KOPT-K1 (cell line): ENCODE results near the gene KIAA0753.
"Not testable (repeated sequence)": the region's sequence is repeated elsewhere in the genome, so short reads cannot be mapped to it uniquely, and the experiment has no call there.

Source experiments
- H3K27ac ChIP-seq: fragments of 200-600 bp; sonication (generic); 2 replicates; pipeline ENCODE4 v1.5.1; 2016; ENCODE audit warnings: antibody characterized with exemption, mild to moderate bottlenecking, low read depth, low read length; ENCODE audit not compliant: poor library complexity, severe bottlenecking
- H3K36me3 ChIP-seq: fragments of 200-600 bp; sonication (generic); 2 replicates; pipeline ENCODE4 v1.5.1; 2017; ENCODE audit warnings: antibody characterized with exemption, mild to moderate bottlenecking, low read length, moderate library complexity; ENCODE audit not compliant: insufficient read depth
- H3K9me3 ChIP-seq: fragments of 200-600 bp; sonication (generic); 2 replicates; pipeline ENCODE4 v1.5.1; 2017; ENCODE audit warnings: antibody characterized with exemption, low read length, mild to moderate bottlenecking; ENCODE audit not compliant: insufficient read depth, poor library complexity, severe bottlenecking

The KIAA0753 gene

DNA sequence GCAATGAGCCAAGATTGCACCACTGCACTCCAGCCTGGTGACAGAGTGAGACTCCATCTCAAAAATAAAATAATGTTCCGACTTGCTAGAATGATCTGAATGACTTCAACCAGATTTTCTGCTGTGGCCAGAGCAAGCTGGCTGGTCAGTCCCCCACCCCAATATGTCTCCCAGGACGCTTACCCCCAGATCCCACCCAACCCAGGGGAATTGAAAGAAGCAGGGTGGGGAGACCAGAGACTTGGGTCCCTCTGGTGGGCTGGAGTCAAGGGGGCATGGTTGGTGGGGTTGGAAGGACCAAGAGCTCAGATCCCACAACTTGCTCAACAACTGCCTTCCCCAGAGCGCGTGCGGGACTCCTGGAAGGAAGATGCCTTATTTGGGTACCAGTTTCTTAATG is 17.9 kb upstream of the KIAA0753 start:
- H3K9me3 ChIP-seq, H3K27ac ChIP-seq, H3K36me3 ChIP-seq: not testable (repeated sequence)

DNA sequence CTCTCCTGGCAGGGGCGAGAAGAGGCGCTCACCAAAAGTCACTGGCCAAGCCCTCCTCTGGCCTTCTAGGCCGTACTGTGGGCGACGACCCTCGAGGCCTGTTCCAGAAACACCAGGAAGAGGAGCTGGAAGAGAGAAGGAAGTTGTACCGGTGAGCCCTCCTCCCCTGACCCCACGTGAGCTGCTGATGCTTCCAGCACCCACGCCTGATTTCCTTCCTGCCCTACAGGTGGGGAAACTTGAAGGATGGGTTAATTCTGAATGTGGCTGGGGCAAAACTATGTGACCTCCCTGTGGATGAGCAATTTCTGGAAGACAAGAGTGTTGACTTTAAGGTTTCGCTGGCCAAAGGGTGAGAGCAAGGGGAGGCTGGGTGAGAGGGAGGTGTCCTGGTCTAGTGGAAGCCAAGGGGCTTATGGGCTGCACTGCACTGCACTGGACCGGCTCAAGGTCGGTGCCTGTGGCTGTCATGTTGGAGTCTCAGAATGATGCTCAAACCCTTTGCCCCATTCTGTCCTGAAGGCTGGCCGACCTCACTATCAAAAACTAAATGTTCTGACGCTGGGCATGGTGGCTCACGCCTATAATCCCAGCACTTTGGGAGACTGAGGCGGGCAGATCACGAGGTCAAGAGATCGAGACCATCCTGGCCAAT is 17.2 kb upstream of the KIAA0753 start:
- no peaks in the 10 kb centered on the region for H3K36me3 ChIP-seq
- peak overlapping the region; percentile 55 for H3K27ac ChIP-seq
- no peaks in the 10 kb centered on the region for H3K9me3 ChIP-seq

DNA sequence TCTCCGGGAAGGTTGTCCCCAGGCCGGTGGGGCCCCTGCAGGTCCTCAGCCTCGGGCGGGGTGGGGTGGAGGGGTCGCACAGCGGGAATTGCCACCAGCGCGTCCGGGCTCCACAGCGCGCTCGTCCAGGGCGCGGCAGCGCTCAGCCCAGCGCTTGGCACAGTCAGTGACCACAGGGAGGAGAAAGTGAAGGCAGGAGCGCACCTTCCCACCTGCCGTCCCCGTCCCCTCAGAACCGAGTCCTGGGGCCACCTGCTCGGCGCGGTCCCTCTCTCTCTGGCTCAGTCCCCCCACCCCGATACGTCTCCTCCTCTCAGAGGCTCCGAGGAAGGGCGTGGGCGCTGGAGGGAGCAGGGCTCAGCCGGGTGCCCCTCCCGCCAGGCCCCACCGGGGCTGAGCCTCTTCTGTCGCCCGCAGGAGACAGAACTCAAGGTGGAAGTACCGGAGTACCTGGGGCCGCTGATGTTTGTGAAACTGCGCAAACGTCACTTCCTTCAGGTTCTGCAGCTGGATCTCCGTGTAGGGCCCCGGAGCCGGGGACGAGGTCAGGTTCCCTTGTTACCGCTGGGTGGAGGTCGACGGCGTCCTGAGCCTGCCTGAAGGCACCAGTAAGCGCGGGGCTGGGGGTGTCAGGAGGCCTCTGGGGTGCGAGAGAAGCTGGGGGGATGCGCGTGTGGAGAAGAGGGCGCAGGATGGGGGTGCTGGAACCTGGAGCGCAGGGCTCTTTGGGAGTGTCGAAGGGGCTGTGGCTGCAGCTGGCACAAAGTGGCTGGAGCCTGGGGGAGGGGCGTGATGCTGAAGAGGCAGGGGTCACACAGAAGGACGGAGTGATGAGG is 16.5 kb upstream of the KIAA0753 start:
- H3K9me3 ChIP-seq, H3K36me3 ChIP-seq: not testable (repeated sequence)
- H3K27ac ChIP-seq = peak overlapping the region; percentile 55

DNA sequence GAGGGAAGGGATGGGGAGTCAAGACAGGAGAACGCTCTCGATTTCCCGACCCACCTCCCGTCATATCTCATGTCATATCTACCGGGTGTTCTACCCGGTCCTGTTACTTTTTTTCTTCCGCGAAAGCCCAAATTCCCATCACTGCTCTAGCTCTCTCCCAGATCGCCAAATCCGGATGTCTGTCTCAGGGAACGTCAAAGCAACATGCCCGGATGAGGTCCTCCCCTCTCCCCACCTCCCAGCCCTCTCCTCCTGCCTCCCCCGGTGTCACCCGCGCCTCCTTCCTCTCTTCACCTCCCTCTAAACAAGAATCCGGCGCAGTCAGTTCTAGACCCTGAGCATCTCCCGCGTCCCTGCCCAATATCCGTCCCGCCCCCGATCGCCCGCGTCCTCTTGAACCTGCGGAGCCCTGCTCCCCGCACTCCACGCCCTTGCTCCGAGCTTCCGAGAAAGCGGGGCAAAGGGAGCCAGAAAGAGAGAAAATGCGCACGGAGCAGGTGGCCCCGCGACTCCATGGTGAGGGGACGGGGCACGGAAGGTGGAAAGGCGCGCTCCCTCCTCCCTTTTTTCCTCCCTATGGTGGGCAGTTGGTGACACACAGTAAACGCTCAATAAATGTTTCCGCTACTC is 15.3 kb upstream of the KIAA0753 start:
- not testable (repeated sequence) for H3K9me3 ChIP-seq, H3K27ac ChIP-seq, H3K36me3 ChIP-seq

DNA sequence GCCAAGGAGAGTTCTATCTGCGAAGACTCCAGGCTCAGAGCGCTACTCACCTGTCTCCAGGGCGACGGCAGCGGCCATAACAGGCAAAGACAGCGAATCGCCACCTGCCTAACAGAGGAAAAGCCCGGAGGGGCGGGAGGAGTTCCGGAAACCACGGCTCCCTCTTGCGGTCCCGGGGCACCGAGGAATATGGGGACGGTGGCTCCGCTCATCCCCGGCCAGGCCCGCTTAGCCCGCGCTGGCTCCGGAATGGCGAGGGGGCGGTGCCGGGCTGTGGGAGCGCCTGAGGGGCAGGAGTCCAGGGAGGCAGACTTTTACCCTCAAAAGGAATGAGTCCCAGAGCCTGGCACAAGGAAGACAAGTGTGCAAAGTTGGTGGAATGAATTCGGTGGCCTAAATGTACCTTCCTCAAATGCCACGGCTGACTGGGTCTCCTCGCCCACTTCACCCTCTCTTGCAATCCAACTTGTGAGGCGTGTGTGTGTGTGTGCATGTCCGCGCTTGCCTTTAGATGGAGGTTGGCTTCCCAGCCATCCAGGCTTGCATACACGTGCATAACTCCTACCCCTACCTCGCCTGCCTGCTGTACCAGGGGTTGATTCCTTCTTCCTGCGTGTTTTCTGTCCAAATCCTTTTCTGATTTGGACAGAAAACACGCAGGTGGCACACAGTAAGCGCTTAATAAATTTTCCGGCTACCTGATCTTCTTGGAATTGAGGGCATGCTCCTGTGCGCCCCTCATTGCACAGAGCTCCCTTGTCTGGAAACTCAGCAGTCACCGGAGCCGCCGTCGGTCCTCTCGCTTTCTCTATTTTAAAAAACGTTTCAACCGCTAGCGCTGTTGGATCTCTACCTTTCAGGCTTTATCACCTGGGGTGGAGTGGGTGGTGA is 14.6 kb upstream of the KIAA0753 start:
- Histone ChIP-seq H3K27ac (no peak overlapping the region), H3K36me3 (no peaks in the 10 kb centered on the region), H3K9me3 (no peaks in the 10 kb centered on the region)

DNA sequence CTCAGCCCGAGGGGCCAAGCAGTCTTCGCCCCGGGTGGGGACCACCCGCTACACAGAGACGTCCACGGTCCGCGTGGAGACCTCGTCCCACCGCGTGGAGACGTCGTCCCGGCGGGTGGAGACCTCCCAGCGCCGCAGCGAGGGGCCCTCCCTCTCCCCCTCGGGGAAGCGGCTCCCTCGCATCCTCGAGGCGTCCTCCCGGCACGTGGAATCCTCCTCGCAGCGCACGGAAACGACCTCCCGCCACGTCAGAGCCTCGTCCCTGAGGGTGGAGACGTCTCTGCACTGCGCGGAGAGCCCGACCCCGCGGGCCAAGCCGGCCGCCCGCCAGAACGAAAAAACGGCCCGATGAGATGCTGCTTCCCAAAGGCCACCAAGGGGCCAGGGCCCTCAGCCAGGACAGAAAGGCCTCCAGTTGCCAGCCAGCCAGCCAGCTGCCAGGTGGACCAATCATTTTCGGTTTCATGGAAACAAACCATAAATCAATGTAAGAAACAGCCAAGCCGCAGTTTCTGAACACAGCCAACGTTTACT is 11.5 kb upstream of the KIAA0753 start:
- H3K27ac ChIP-seq = peak overlapping the region; percentile 71
- no peaks in the 10 kb centered on the region for H3K9me3 ChIP-seq
- peaks cover 27% of the 10 kb centered on the region for H3K36me3 ChIP-seq

DNA sequence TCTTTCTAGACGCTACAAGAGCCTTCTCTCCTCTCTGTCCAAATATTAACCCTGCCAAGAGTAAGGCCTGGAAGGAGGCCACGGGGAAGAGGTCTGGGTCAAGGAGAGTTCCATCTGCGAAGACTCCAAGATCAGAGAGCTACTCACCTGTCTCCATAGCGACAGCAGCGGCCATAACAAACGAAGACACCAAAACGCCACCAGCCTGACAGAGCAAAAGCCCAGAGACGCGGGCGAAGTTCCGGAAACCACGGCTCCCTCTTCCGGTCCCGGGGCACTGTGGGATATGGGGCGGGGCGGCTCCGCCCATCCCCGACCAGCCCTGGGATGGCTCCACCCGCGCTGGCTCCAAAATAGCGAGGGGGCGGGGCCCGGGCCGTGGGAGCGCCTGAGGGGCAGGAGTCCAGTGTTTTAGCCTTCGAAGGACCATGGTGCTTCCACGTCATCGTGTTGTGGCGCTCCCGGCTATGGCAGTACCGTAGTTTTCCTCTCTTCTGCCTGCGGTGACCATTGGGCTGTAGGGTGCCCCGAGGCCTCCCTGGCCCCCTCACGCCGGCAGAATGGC is 10.9 kb upstream of the KIAA0753 start, which contains the start of the genes C17orf100 and MED31:
C17orf100 (plus strand) TSS at position 409 of the 565 bp plus-strand sequence; CDS start at position 561, 152 bp downstream.
MED31 (minus strand) TSS at position 252 of the 565 bp plus-strand sequence; CDS start at position 175, 77 bp downstream.
- peak within 1 kb of the TSS; percentile 71 for H3K27ac ChIP-seq
- H3K9me3 ChIP-seq = no peaks in the 10 kb centered on the region
- peaks cover 31% of the 10 kb centered on the region for H3K36me3 ChIP-seq

DNA sequence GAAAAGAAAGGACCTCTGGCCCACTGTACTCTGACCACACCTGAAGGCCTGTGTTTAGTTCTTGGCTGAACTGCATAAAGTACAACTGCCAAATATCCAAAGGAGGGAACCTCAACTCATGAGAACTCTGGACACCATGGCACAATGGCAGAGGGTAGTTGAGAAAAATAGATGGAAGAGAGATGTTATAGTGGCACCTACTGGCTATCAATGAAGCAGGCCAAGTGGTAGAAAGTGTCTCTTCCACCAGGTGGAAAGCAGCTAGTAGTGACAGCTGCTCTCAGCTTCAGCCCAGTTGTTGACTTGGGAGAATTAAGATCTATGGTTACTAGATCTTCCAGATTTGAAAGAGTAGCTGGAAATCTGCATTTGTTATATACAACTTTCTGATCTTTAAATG is 7.7 kb upstream of the KIAA0753 start:
- Histone ChIP-seq H3K36me3 (peaks cover 63% of the 10 kb centered on the region), H3K27ac (no peak overlapping the region), H3K9me3 (no peaks in the 10 kb centered on the region)

DNA sequence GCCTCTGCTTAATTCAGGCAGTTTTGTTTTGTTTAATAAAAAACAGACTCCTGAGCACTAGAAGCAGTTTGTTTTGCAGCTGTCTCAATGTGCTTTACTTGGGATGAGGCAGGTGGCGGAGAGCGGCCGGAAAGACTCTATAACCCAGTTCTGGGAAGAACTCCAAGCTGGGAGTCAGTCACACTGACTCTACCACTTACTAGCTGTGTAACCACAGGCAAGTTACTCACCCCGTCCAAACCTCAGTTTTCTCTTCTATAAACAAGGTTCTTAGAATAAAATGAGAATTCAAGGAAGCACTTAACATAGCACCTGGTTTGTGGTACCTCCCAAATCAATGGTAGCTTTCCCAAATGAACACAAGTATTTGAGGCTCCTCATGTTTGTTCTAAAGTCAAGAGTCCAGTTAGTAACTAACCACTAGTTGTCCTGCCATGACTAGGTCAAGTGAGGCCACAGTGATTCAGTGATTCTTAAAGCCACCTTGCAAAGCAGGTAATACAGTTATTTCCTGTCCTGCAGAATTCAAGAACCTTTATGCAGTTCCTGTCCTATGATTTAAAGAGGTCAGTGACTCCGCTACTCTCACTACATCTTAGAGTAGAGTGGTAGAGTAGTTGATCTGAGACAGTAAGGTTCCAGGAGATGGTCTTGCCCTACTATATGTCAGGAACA is 3.1 kb upstream of the KIAA0753 start:
- Histone ChIP-seq H3K36me3 (peaks cover 63% of the 10 kb centered on the region), H3K27ac (no peak overlapping the region), H3K9me3 (no peaks in the 10 kb centered on the region)

DNA sequence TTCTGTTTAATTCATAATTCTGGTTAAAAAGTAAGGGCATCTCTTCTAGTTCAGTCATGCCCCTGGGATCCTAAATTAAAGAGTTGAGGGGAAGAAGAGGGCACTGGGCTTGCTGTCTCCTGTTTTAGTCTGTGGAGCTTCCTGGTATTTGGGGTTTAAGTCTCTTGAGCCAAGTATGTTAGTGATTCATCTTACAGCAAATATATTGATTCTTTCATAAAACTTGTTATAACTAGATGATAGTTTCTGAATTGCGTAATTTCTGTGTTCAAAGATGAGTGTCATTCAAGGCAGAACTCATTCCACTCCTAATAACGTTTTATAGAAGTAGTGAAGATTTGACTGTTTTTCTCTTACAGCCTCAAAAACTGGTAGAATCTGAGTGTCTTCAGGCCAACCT is 2.1 kb upstream of the KIAA0753 start:
- peaks cover 53% of the 10 kb centered on the region for H3K36me3 ChIP-seq

DNA sequence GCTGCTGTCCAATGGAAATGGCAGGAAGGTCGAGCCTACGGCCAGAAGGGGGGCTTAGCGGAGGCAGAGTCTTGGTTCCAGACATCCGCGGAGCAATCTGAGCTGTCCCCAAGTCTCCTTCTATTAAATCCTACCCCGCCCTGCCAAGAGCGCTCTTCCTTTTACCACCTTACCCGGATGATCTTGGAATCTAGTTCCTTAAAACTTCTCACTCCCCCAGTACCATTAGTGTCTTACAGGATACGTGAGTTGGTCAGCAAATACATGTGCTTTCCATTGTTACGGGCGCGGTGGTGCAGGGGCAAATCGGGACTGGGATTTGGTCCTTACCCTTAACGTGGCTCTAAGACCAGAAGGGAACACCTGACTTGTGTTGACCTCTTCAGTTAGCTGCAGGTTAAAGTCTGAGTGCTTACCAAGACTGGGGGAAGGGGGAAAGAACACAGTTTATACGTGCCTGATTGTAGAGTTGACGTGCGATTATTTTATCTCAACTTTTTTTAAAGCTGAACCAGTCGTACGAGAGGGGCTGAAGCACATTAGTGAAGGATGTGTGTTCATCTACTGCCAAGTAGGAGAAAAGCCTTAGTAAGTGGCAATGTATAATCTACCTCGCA is 844 bp upstream of the KIAA0753 start:
- H3K27ac ChIP-seq = peak overlapping the region; percentile 91
- no peaks in the 10 kb centered on the region for H3K9me3 ChIP-seq
- H3K36me3 ChIP-seq = peaks cover 42% of the 10 kb centered on the region

More for the DNA sequence above, 2.1 kb upstream of the KIAA0753 start:
- Histone ChIP-seq H3K27ac (no peak overlapping the region), H3K9me3 (no peaks in the 10 kb centered on the region)

DNA sequence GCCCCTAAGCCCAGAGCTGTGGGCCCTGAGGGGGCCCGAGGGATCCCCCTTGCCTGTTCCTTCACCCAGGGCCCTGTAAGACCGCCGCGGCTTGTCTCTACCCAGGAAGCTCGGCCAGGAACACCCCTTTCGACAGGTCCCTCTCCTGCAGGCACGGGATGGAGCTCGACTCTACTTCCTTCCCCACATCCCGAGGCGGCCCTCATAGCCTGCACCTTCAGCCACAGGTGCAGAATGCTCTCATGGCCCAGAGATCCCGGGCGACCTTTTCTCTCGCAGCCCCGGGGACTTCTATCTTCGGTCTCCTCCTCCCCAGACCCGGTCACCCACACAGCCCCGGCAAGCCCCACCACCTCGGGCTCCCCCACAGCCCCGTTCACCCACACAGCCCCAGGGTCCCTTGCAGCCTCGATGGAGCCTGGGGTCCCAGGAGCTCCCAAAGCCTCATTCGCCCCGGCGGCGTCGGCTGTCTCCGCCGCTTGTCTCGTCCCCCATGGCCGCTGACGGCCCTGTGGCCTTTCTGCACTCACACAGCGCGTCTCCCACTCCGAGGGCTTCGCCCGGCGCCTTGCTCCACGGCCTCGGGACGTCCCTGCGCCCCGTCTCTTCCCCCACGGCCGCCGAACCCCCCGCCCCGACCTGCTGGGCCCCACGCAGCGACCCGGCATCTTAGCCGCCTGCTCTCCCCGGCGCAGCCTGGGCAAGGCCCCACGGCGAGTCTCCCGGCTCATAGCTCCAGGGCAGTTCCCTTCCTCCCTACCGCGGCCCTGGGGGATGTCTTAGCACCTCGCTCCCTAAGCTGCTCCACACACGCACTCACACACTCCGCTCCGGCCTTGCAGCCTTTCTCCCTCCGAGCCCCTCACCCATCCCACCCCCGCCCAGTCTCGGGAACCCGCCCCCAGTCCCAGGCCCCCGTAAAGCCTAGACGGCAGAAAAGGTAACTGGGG is 650 bp downstream of the KIAA0753 start:
- H3K27ac ChIP-seq = peak overlapping the region; percentile 91

More for the DNA sequence above, 650 bp downstream of the KIAA0753 start:
- Histone ChIP-seq H3K9me3 (no peaks in the 10 kb centered on the region), H3K36me3 (peaks cover 33% of the 10 kb centered on the region)
